Transverse colon (tissue), 4 donors: ENCODE data around the gene ALK. TPM values are rescaled to one million over a fixed set of nuclear protein-coding genes. Genes with fewer than 3 reads are reported as not detected.

Experiments
- DNase-seq: peaks from one replicate; pipeline ENCODE4 v3.0.0-alpha.2; 2019
- H3K27ac ChIP-seq, 4 donors: fragments of 200-600 bp; sonication (generic); 2 replicates each; pipeline ENCODE4 v1.5.1; 2016 to 2018; ENCODE audit warnings: inconsistent platforms in 4 of 4
- H3K27me3 ChIP-seq: fragments of 200-600 bp; sonication (generic); 2 replicates; pipeline ENCODE4 v1.5.1; 2017; ENCODE audit warnings: inconsistent platforms
- H3K36me3 ChIP-seq, 4 donors: fragments of 200-600 bp; sonication (generic); 2 replicates each; pipeline ENCODE4 v1.5.1; 2017 to 2019; ENCODE audit warnings: inconsistent platforms in 4 of 4
- H3K4me1 ChIP-seq, 4 donors: fragments of 200-600 bp; sonication (generic); 2 replicates each; pipeline ENCODE4 v1.5.1; 2017 to 2020; ENCODE audit warnings: inconsistent platforms in 4 of 4
- H3K4me3 ChIP-seq, 4 donors: fragments of 200-600 bp; sonication (generic); 1 replicate in 1 of 4; 2 replicates in 3 of 4; pipeline versions ENCODE4 v1.5.1 to v1.6.1; 2017 to 2019; ENCODE audit warnings: inconsistent platforms in 4 of 4
- H3K9me3 ChIP-seq, 2 donors: fragments of 200-600 bp; sonication (generic); 2 replicates each; pipeline ENCODE4 v1.5.1; 2017 to 2019; ENCODE audit warnings: inconsistent platforms in 2 of 2
- CTCF ChIP-seq, 5 experiments: fragments of 200-600 bp in 3 of 5; fragments of 450-650 bp in 2 of 5; sonication (generic) in 3 of 5; IDR thresholded peaks; 1 replicate in 2 of 5; 2 replicates in 3 of 5; pipeline ENCODE4 v1.5.1; 2016 to 2017; ENCODE audit warnings: antibody characterized with exemption in 5 of 5, inconsistent platforms in 3 of 5, mild to moderate bottlenecking in 2 of 5, moderate library complexity in 1 of 5
- EP300 ChIP-seq: sonication (generic); formaldehyde crosslinking; IDR thresholded peaks from one replicate; pipeline ENCODE4 v1.6.1; 2017; ENCODE audit warnings: antibody characterized with exemption, low read depth
- POLR2A ChIP-seq: fragments of 450-650 bp; IDR thresholded peaks from one replicate; pipeline ENCODE4 v1.6.1; 2016; ENCODE audit warnings: antibody characterized with exemption, mild to moderate bottlenecking, moderate library complexity
- POLR2AphosphoS5 ChIP-seq, 3 donors: sonication (generic); formaldehyde crosslinking; IDR thresholded peaks; one replicate each; pipeline ENCODE4 v1.6.1; 2016; ENCODE audit warnings: antibody characterized with exemption in 3 of 3
- WGBS, 2 donors: methylation state at CpG; one replicate each; pipeline ENCODE4 v1.1.5; 2018; ENCODE audit warnings: low coverage in 1 of 2; 5-methylcytosine and 5-hydroxymethylcytosine counted together
- in situ Hi-C, 4 donors: fragments of 200-750 bp; cut with MboI; loops; one replicate each; pipeline versions ENCODE4 v1.15.0 to v1.15.1; 2017; ENCODE audit warnings: low sequenced_read_pairs in 3 of 4, low pct_ligation_motif_present in 1 of 4, low pct_unique_long_range_greater_than_20kb in 1 of 4
- intact Hi-C: fragments of 100-400 bp; cut with DNase I; formaldehyde crosslinking; loops from one replicate; pipeline ENCODE4 v1.15.1; 2023; ENCODE audit warnings: low total_unique reads
- total RNA-seq, 4 donors: library from RNA; depleted of rRNA; stranded (reverse); fragments of >200 nt; gene quantifications; one replicate each; pipeline ENCODE4 v1.1.0, GENCODE V29; 2016

ALK gene
- total RNA-seq, 4 donors from 2014 or later = 0.32 to 0.82 TPM; not detected in 2

- TF ChIP-seq POLR2AphosphoS5 (IDR thresholded peaks at IDR 0.05) (no peak), EP300 (no peak), CTCF (IDR thresholded peaks at IDR 0.05) (no peak)
- in situ Hi-C loops (no loop called here), intact Hi-C loops (no loop called here)
- Histone ChIP-seq H3K4me3 (no peak overlapping the region), H3K27me3 (no peaks in the 10 kb centered on the region), H3K36me3 (no peaks in the 10 kb centered on the region), H3K9me3 (no peaks in the 10 kb centered on the region), H3K27ac (no peak overlapping the region), H3K4me1 (no peaks in the 10 kb centered on the region)
- DNase-seq = no peak
- 96 to 100% methylated on average over 1 of the region's 1 CpG for WGBS, 2 donors
Measured at GRCh38 chr2:29509397-29509796, 412.0 kb downstream of the ALK start.

GRCh38 chr2:29504746-29505145 is 416.6 kb downstream of the ALK start:
- Histone ChIP-seq H3K4me3 (no peak overlapping the region), H3K9me3 (no peaks in the 10 kb centered on the region), H3K27ac (no peak overlapping the region), H3K4me1 (no peaks in the 10 kb centered on the region), H3K27me3 (no peaks in the 10 kb centered on the region), H3K36me3 (no peaks in the 10 kb centered on the region)
- no peak for TF ChIP-seq EP300
- TF ChIP-seq POLR2A = no peak
- no peak for TF ChIP-seq POLR2AphosphoS5 (IDR thresholded peaks at IDR 0.05)
- no peak for TF ChIP-seq CTCF (IDR thresholded peaks at IDR 0.05)
- in situ Hi-C loops (no loop called here), intact Hi-C loops (no loop called here)
- no peak for DNase-seq
- 64% methylated on average over 3 of the region's 3 CpGs; no CpG with 5 or more reads in 1 of the 2 donors for WGBS, 2 donors

GRCh38 chr2:29502460-29502911 is 418.9 kb downstream of the ALK start:
- no peak for TF ChIP-seq EP300
- no peak for TF ChIP-seq POLR2AphosphoS5 (IDR thresholded peaks at IDR 0.05)
- TF ChIP-seq CTCF (IDR thresholded peaks at IDR 0.05) = no peak
- TF ChIP-seq POLR2A = no peak
- Histone ChIP-seq H3K9me3 (no peaks in the 10 kb centered on the region), H3K4me1 (no peaks in the 10 kb centered on the region), H3K4me3 (no peak overlapping the region), H3K27me3 (no peaks in the 10 kb centered on the region), H3K36me3 (no peaks in the 10 kb centered on the region), H3K27ac (no peak overlapping the region)
- DNase-seq = no peak
- WGBS, 2 donors = 17 to 18% methylated on average over 4 of the region's 4 CpGs
- in situ Hi-C loops = no loop called here
- intact Hi-C loops = no loop called here

- intact Hi-C loops = no loop called here
- no peak for DNase-seq
- Histone ChIP-seq H3K27me3 (no peaks in the 10 kb centered on the region), H3K4me3 (no peak overlapping the region), H3K9me3 (no peaks in the 10 kb centered on the region), H3K4me1 (no peaks in the 10 kb centered on the region), H3K36me3 (no peaks in the 10 kb centered on the region), H3K27ac (no peak overlapping the region)
- in situ Hi-C loops = no loop called here
- 90 to 94% methylated on average over 3 of the region's 3 CpGs for WGBS, 2 donors
- TF ChIP-seq POLR2AphosphoS5 (IDR thresholded peaks at IDR 0.05) (no peak), CTCF (IDR thresholded peaks at IDR 0.05) (no peak), EP300 (no peak), POLR2A (no peak)
Measured at GRCh38 chr2:29497375-29497774, 424.0 kb downstream of the ALK start.
